Prostate gland (tissue), 2 donors: ENCODE measurements around the gene TMEM131L.

Experiments
- POLR2A ChIP-seq: fragments of 450-650 bp; IDR thresholded peaks from one replicate; pipeline ENCODE4 v1.6.1; 2016; ENCODE audit warnings: antibody characterized with exemption, mild to moderate bottlenecking
- TF ChIP-seq, protein P1 (sequence below), 4 experiments: fragments of 200-600 bp in 2 of 4; fragments of 450-650 bp in 2 of 4; sonication (generic) in 2 of 4; IDR thresholded peaks; 1 replicate in 3 of 4; 2 replicates in 1 of 4; pipeline ENCODE4 v1.5.1; 2016 to 2019; ENCODE audit warnings: antibody characterized with exemption in 4 of 4, mild to moderate bottlenecking in 2 of 4, moderate library complexity in 2 of 4

GRCh38 chr4:153529646-153530045, 63.5 kb downstream of the TMEM131L start:
- TF ChIP-seq, protein P1, sequence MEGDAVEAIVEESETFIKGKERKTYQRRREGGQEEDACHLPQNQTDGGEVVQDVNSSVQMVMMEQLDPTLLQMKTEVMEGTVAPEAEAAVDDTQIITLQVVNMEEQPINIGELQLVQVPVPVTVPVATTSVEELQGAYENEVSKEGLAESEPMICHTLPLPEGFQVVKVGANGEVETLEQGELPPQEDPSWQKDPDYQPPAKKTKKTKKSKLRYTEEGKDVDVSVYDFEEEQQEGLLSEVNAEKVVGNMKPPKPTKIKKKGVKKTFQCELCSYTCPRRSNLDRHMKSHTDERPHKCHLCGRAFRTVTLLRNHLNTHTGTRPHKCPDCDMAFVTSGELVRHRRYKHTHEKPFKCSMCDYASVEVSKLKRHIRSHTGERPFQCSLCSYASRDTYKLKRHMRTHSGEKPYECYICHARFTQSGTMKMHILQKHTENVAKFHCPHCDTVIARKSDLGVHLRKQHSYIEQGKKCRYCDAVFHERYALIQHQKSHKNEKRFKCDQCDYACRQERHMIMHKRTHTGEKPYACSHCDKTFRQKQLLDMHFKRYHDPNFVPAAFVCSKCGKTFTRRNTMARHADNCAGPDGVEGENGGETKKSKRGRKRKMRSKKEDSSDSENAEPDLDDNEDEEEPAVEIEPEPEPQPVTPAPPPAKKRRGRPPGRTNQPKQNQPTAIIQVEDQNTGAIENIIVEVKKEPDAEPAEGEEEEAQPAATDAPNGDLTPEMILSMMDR (IDR thresholded peaks at IDR 0.05) = no peak
- TF ChIP-seq POLR2A = no peak
